ENCODE results near the gene SSTR4.

DNA sequence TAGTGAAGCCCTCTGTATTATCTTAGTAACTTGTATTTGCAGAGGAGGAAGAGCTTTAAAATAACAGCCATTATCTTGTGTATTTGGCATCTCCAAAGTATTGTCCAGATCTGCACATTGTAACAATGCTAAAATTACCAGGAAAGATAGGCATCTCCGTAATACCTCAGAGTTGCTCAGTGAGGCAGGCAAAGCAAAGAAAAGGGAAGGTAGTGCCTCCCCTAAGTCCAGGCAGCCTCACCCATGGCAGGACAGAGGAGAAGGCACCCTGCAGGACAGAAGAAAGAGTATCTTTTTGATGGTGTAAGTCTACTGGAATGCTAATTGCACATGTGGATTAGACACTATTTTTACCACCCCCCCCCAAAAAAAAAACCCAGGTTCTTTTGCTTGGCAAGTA, 13.6 kb upstream of the SSTR4 start:
- TF ChIP-seq EZH2 (IDR thresholded peaks at IDR 0.05; ENCODE audit: low read length, missing control alignments), result no peak
- TF ChIP-seq, protein P1, sequence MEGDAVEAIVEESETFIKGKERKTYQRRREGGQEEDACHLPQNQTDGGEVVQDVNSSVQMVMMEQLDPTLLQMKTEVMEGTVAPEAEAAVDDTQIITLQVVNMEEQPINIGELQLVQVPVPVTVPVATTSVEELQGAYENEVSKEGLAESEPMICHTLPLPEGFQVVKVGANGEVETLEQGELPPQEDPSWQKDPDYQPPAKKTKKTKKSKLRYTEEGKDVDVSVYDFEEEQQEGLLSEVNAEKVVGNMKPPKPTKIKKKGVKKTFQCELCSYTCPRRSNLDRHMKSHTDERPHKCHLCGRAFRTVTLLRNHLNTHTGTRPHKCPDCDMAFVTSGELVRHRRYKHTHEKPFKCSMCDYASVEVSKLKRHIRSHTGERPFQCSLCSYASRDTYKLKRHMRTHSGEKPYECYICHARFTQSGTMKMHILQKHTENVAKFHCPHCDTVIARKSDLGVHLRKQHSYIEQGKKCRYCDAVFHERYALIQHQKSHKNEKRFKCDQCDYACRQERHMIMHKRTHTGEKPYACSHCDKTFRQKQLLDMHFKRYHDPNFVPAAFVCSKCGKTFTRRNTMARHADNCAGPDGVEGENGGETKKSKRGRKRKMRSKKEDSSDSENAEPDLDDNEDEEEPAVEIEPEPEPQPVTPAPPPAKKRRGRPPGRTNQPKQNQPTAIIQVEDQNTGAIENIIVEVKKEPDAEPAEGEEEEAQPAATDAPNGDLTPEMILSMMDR (conservative IDR thresholded peaks at IDR 0.05 in 1 of 2, IDR thresholded peaks at IDR 0.05 in 1 of 2; ENCODE audit: low read depth in 1 of 2, low read length in 2 of 2), result no peak
